MCF 10A (cell line): Measurements from ENCODE around the gene FICD. TPM values are rescaled to one million over a fixed set of nuclear protein-coding genes. Genes with fewer than 3 reads are reported as not detected.

Experiments
- BruUV-seq: library from RNA; stranded (reverse); fragments of 400-500 nt; replicated peaks from 2 replicates; lab custom pipeline; 2021; lab: Mats Ljungman, UMichigan
- CTCF ChIA-PET: fragments of 300-600 bp; sonication (Branson Sonifier 250); formaldehyde crosslinking; extraction: SDS; loops from one replicate; lab custom pipeline; 2021; ENCODE audit warnings: antibody characterized with exemption, inconsistent platforms; lab: Yijun Ruan, JAX
- POLR2A ChIA-PET: fragments of 300-600, 350-650 bp; sonication (Branson Sonifier 250); formaldehyde crosslinking; extraction: SDS; loops from one replicate; lab custom pipeline; 2020; ENCODE audit warnings: antibody characterized with exemption, inconsistent platforms; lab: Yijun Ruan, JAX
- DNase-seq: peaks from one replicate; pipeline ENCODE4 v3.0.0-alpha.2; 2018; ENCODE audit not compliant: unreplicated experiment
- H3K27ac Mint-ChIP-seq: one replicate; pipeline ENCODE4 v1.8.0; 2022; ENCODE audit warnings: mild to moderate bottlenecking, low read depth, mixed read lengths; ENCODE audit not compliant: unreplicated experiment
- H3K27me3 Mint-ChIP-seq: one replicate; pipeline ENCODE4 v1.8.0; 2022; ENCODE audit warnings: mixed read lengths; ENCODE audit not compliant: insufficient read depth, unreplicated experiment
- H3K36me3 Mint-ChIP-seq: one replicate; pipeline ENCODE4 v1.8.0; 2022; ENCODE audit warnings: mild to moderate bottlenecking, moderate library complexity, mixed read lengths; ENCODE audit not compliant: insufficient read depth, unreplicated experiment
- H3K4me1 Mint-ChIP-seq: one replicate; pipeline ENCODE4 v1.8.0; 2022; ENCODE audit warnings: mixed read lengths; ENCODE audit not compliant: insufficient read depth, unreplicated experiment
- H3K4me3 Mint-ChIP-seq: one replicate; pipeline ENCODE4 v1.8.0; 2022; ENCODE audit warnings: mild to moderate bottlenecking, moderate library complexity, mixed read lengths; ENCODE audit not compliant: unreplicated experiment
- H3K9me3 Mint-ChIP-seq: one replicate; pipeline ENCODE4 v1.8.0; 2022; ENCODE audit warnings: mixed read lengths; ENCODE audit not compliant: unreplicated experiment
- intact Hi-C: fragments of 100-400 bp; cut with micrococcal nuclease; formaldehyde crosslinking; loops from 2 replicates; pipeline ENCODE4 v1.14.1; 2022
- total RNA-seq: library from RNA; stranded (reverse); gene quantifications from 2 replicates; pipeline ENCODE4 v1.2.3, GENCODE V29; 2022
- TF ChIP-seq, protein P1 (sequence below): fragments of 200-600 bp; IDR thresholded peaks from one replicate; pipeline ENCODE4 v1.8.0; 2022; ENCODE audit warnings: antibody characterized with exemption, mild to moderate bottlenecking; ENCODE audit not compliant: unreplicated experiment

The FICD gene
- total RNA-seq, 1 experiment from 2014 or later: 15.2 TPM

DNA sequence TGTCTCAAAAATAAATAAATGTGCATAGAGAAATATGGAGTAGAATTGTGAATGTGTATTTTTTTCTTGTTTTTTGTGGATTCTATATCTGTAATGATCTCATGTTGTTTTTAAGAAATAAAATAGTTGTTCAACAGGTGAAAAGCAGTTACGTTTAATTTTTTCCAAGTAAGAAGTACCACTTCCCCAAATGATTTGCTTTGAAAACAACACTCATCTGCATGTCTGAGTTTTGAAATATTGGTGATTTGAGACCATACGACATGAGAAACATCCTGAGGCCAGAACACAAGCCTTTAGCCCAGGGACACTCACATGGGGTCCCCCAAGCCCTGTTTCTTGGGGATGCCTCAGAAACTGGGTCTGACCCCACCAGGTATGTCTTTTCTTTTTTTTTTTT is 4.2 kb upstream of the FICD start:
- DNase-seq: no peak
- peaks cover 10% of the 10 kb centered on the region for H3K4me1 Mint-ChIP-seq
- intact Hi-C loops: loop anchor here (5.0 to 10.0 kb wide), 4 partner anchors 174 to 826 kb away; partner anchors contain the start of genes CMKLR1 and PWP1
- no peaks in the 10 kb centered on the region for H3K27me3 Mint-ChIP-seq
- ChIA-PET CTCF (interaction anchor here (0.7 to 3.5 kb wide), 3 partner anchors 275 to 592 kb away, joined by 3 to 59 read pairs (median 5); no protein-coding TSS in a partner anchor), POLR2A (no interaction called here)
- BruUV-seq: no TSS peak
- no peak overlapping the region for H3K27ac Mint-ChIP-seq
- H3K36me3 Mint-ChIP-seq: peaks cover 7% of the 10 kb centered on the region
- H3K9me3 Mint-ChIP-seq: no peaks in the 10 kb centered on the region
- H3K4me3 Mint-ChIP-seq: no peak overlapping the region
- TF ChIP-seq, protein P1, sequence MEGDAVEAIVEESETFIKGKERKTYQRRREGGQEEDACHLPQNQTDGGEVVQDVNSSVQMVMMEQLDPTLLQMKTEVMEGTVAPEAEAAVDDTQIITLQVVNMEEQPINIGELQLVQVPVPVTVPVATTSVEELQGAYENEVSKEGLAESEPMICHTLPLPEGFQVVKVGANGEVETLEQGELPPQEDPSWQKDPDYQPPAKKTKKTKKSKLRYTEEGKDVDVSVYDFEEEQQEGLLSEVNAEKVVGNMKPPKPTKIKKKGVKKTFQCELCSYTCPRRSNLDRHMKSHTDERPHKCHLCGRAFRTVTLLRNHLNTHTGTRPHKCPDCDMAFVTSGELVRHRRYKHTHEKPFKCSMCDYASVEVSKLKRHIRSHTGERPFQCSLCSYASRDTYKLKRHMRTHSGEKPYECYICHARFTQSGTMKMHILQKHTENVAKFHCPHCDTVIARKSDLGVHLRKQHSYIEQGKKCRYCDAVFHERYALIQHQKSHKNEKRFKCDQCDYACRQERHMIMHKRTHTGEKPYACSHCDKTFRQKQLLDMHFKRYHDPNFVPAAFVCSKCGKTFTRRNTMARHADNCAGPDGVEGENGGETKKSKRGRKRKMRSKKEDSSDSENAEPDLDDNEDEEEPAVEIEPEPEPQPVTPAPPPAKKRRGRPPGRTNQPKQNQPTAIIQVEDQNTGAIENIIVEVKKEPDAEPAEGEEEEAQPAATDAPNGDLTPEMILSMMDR: no peak

GRCh38 chr12:108511633-108512540 is 3.2 kb upstream of the FICD start:
- ChIA-PET POLR2A (interaction anchor here (0.7 kb wide), 2 partner anchors 339 to 598 kb away, joined by 3 read pairs; no protein-coding TSS in a partner anchor), CTCF (interaction anchor here (0.6 to 3.5 kb wide), 50 partner anchors 10 to 903 kb away, joined by 3 to 59 read pairs (median 3); partner anchors contain the start of gene SART3)
- peak; percentile 74 for DNase-seq
- Mint-ChIP-seq H3K9me3 (no peaks in the 10 kb centered on the region), H3K27me3 (no peaks in the 10 kb centered on the region), H3K4me1 (peaks cover 16% of the 10 kb centered on the region), H3K4me3 (no peak overlapping the region), H3K27ac (no peak overlapping the region), H3K36me3 (peaks cover 9% of the 10 kb centered on the region)
- TF ChIP-seq, protein P1: peak; percentile 77
- intact Hi-C loops: loop anchor here (1.0 to 10.0 kb wide), 8 partner anchors 55 to 827 kb away; partner anchors contain the start of genes CMKLR1 and PWP1
- no TSS peak for BruUV-seq

- Mint-ChIP-seq H3K9me3 (no peaks in the 10 kb centered on the region), H3K4me3 (peak overlapping the region; percentile 90), H3K4me1 (peaks cover 22% of the 10 kb centered on the region), H3K27me3 (no peaks in the 10 kb centered on the region), H3K36me3 (peaks cover 27% of the 10 kb centered on the region), H3K27ac (no peak overlapping the region)
- TF ChIP-seq, protein P1: no peak
- no TSS peak for BruUV-seq
- intact Hi-C loops: loop anchor here (5.0 to 10.0 kb wide), 4 partner anchors 177 to 830 kb away; partner anchors contain the start of genes CMKLR1 and PWP1
- POLR2A ChIA-PET: interaction anchor here (0.5 to 1.1 kb wide), 3 partner anchors 41 to 754 kb away, joined by 3 read pairs; partner anchors contain the start of gene ISCU
- CTCF ChIA-PET: interaction anchor here (0.6 to 3.0 kb wide), 9 partner anchors 24 to 756 kb away, joined by 3 to 51 read pairs (median 4); no protein-coding TSS in a partner anchor
- DNase-seq: no peak
Measured at GRCh38 chr12:108514468-108514972, 557 bp upstream of the FICD start.
